Upper lobe of right lung (tissue), 1 donor: ENCODE data around the gene PLEKHA6. TPM values are rescaled to one million over a fixed set of nuclear protein-coding genes. Genes with fewer than 3 reads are reported as not detected.

Experiments
- ATAC-seq: fragments of 200-7000 bp; cut with Tn5 transposase; one replicate; pipeline ENCODE4 v1.9.1; 2020; ENCODE audit warnings: mild to moderate bottlenecking, moderate library complexity
- DNase-seq: peaks from one replicate; pipeline ENCODE4 v3.0.0-alpha.2; 2020
- H3K27ac ChIP-seq: fragments of 200-600 bp; one replicate; pipeline ENCODE4 v1.8.0; 2022
- H3K27me3 ChIP-seq: fragments of 200-600 bp; one replicate; pipeline ENCODE4 v1.8.0; 2022; ENCODE audit warnings: mild to moderate bottlenecking
- H3K36me3 ChIP-seq: fragments of 200-600 bp; one replicate; pipeline ENCODE4 v1.8.0; 2022
- H3K4me1 ChIP-seq: fragments of 200-600 bp; one replicate; pipeline ENCODE4 v1.8.0; 2022
- H3K4me3 ChIP-seq: fragments of 200-600 bp; one replicate; pipeline ENCODE4 v1.8.0; 2022; ENCODE audit warnings: mild to moderate bottlenecking
- H3K9me3 ChIP-seq: fragments of 200-600 bp; one replicate; pipeline ENCODE4 v1.8.0; 2022
- CTCF ChIP-seq: fragments of 200-600 bp; IDR thresholded peaks from one replicate; pipeline ENCODE4 v1.8.0; 2022; ENCODE audit warnings: antibody characterized with exemption
- intact Hi-C: fragments of 100-400 bp; cut with DNase I; formaldehyde crosslinking; loops from one replicate; pipeline ENCODE4 v1.11.0; 2022
- total RNA-seq: library from RNA; stranded (reverse); fragmentation: NEBNext Ultra II Directional; extraction: Animal tissue kit (Norgen Biotek cat#: 25700); gene quantifications from one replicate; pipeline ENCODE4 v1.2.1, GENCODE V29; 2021
- donor health status: DM: no; HTN: yes; CAD: no; lungs with severe emphysema.

The PLEKHA6 gene
- total RNA-seq, 1 donor from 2014 or later: 7.1 TPM

GRCh38 chr1:204211046-204211445 lies 148.7 kb downstream of the PLEKHA6 start:
- intact Hi-C loops: loop anchor here (5.0 kb wide), 1 partner anchor 151 kb away; no protein-coding TSS in a partner anchor
- no peak for TF ChIP-seq CTCF
- ATAC-seq: no peak
- no peaks in the 10 kb centered on the region for H3K36me3 ChIP-seq
- no peak overlapping the region for H3K4me3 ChIP-seq
- no peak for DNase-seq
- H3K4me1 ChIP-seq: no peaks in the 10 kb centered on the region
- no peaks in the 10 kb centered on the region for H3K9me3 ChIP-seq
- no peak overlapping the region for H3K27ac ChIP-seq
- no peaks in the 10 kb centered on the region for H3K27me3 ChIP-seq

- Histone ChIP-seq H3K4me3 (no peak overlapping the region), H3K4me1 (no peaks in the 10 kb centered on the region), H3K27me3 (no peaks in the 10 kb centered on the region), H3K36me3 (no peaks in the 10 kb centered on the region), H3K27ac (no peak overlapping the region), H3K9me3 (no peaks in the 10 kb centered on the region)
- intact Hi-C loops: no loop called here
- DNase-seq (peak; percentile 86), ATAC-seq (peak; percentile 93)
- TF ChIP-seq CTCF: peak; percentile 94
These were observed 152.6 kb downstream of the PLEKHA6 start for GRCh38 chr1:204207136-204207616.

GRCh38 chr1:204206121-204206520 lies 153.6 kb downstream of the PLEKHA6 start:
- Histone ChIP-seq H3K4me3 (no peak overlapping the region), H3K27ac (no peak overlapping the region), H3K4me1 (no peaks in the 10 kb centered on the region), H3K36me3 (no peaks in the 10 kb centered on the region), H3K27me3 (no peaks in the 10 kb centered on the region), H3K9me3 (no peaks in the 10 kb centered on the region)
- DNase-seq: no peak
- intact Hi-C loops: no loop called here
- TF ChIP-seq CTCF: no peak
- ATAC-seq: no peak

GRCh38 chr1:204205486-204205885 lies 154.2 kb downstream of the PLEKHA6 start:
- Histone ChIP-seq H3K9me3 (no peaks in the 10 kb centered on the region), H3K36me3 (no peaks in the 10 kb centered on the region), H3K4me1 (no peaks in the 10 kb centered on the region), H3K27me3 (no peaks in the 10 kb centered on the region), H3K27ac (no peak overlapping the region), H3K4me3 (no peak overlapping the region)
- ATAC-seq (no peak), DNase-seq (no peak)
- no peak for TF ChIP-seq CTCF
- intact Hi-C loops: no loop called here

- Histone ChIP-seq H3K27me3 (no peaks in the 10 kb centered on the region), H3K27ac (no peak overlapping the region), H3K4me3 (no peak overlapping the region), H3K36me3 (no peaks in the 10 kb centered on the region), H3K9me3 (no peaks in the 10 kb centered on the region), H3K4me1 (no peaks in the 10 kb centered on the region)
- no peak for DNase-seq
- no peak for ATAC-seq
- TF ChIP-seq CTCF: no peak
- intact Hi-C loops: no loop called here
These were observed 154.8 kb downstream of the PLEKHA6 start for GRCh38 chr1:204204944-204205343.

GRCh38 chr1:204203206-204203767 lies 156.4 kb downstream of the PLEKHA6 start:
- Histone ChIP-seq H3K4me1 (no peaks in the 10 kb centered on the region), H3K27ac (no peak overlapping the region), H3K4me3 (no peak overlapping the region), H3K36me3 (no peaks in the 10 kb centered on the region), H3K27me3 (no peaks in the 10 kb centered on the region), H3K9me3 (no peaks in the 10 kb centered on the region)
- intact Hi-C loops: no loop called here
- no peak for TF ChIP-seq CTCF
- ATAC-seq (no peak), DNase-seq (no peak)
